H9 (cell line): Measurements from ENCODE around the gene GLDC. TPM values are rescaled to one million over a fixed set of nuclear protein-coding genes. Genes with fewer than 3 reads are reported as not detected.

Experiments
- DNase-seq: peaks from one replicate; pipeline ENCODE4 v3.0.0-alpha.2; 2017
- H2AFZ ChIP-seq: one replicate; pipeline ENCODE4 v1.6.1; 2013; ENCODE audit warnings: mild to moderate bottlenecking, low read length, control low read depth, moderate library complexity
- H2AK5ac ChIP-seq: 2 replicates; pipeline ENCODE4 v1.6.1; 2013; ENCODE audit warnings: low read length, control low read depth, mixed read lengths; ENCODE audit not compliant: insufficient read length
- H2BK120ac ChIP-seq: one replicate; pipeline ENCODE4 v1.6.1; 2013; ENCODE audit warnings: low read depth, mild to moderate bottlenecking, low read length, control low read depth, inconsistent platforms; ENCODE audit not compliant: poor library complexity, severe bottlenecking
- H2BK12ac ChIP-seq: 2 replicates; pipeline ENCODE4 v1.6.1; 2013; ENCODE audit warnings: low read length, control low read depth, mixed read lengths, low read depth; ENCODE audit not compliant: insufficient read length
- H2BK15ac ChIP-seq: 2 replicates; pipeline ENCODE4 v1.6.1; 2013; ENCODE audit warnings: low read depth, low read length, control low read depth
- H2BK20ac ChIP-seq: one replicate; pipeline ENCODE4 v1.6.1; 2013; ENCODE audit warnings: low read depth, mild to moderate bottlenecking, low read length, control low read depth, inconsistent platforms; ENCODE audit not compliant: poor library complexity, severe bottlenecking
- H2BK5ac ChIP-seq: 2 replicates; pipeline ENCODE4 v1.6.1; 2013; ENCODE audit warnings: low read length, control low read depth, mixed read lengths; ENCODE audit not compliant: insufficient read length
- H3K14ac ChIP-seq: 2 replicates; pipeline ENCODE4 v1.6.1; 2013; ENCODE audit warnings: low read length, control low read depth; ENCODE audit not compliant: insufficient read depth
- H3K18ac ChIP-seq: 2 replicates; pipeline ENCODE4 v1.6.1; 2013; ENCODE audit warnings: low read depth, mild to moderate bottlenecking, mixed read lengths, low read length, control low read depth; ENCODE audit not compliant: insufficient read length
- H3K23ac ChIP-seq: 2 replicates; pipeline ENCODE4 v1.6.1; 2013; ENCODE audit warnings: low read length, control low read depth, mixed read lengths, low read depth; ENCODE audit not compliant: insufficient read length
- H3K23me2 ChIP-seq: 2 replicates; pipeline ENCODE4 v1.6.1; 2013; ENCODE audit warnings: low read depth, mild to moderate bottlenecking, mixed read lengths, low read length, control low read depth; ENCODE audit not compliant: insufficient read length, poor library complexity, severe bottlenecking
- H3K27ac ChIP-seq: 2 replicates; pipeline ENCODE4 v1.5.1; 2013; ENCODE audit warnings: low read length, control low read depth, mixed read lengths, low read depth; ENCODE audit not compliant: insufficient read length
- H3K27me3 ChIP-seq: 2 replicates; pipeline ENCODE4 v1.6.1; 2013; ENCODE audit warnings: low read length, control low read depth, inconsistent platforms; ENCODE audit not compliant: insufficient read depth
- H3K4ac ChIP-seq: 2 replicates; pipeline ENCODE4 v1.6.1; 2013; ENCODE audit warnings: low read depth, mild to moderate bottlenecking, control low read depth, inconsistent platforms, low read length, moderate library complexity
- H3K4me1 ChIP-seq: 2 replicates; pipeline ENCODE4 v1.6.1; 2013; ENCODE audit warnings: low read length, control low read depth, inconsistent platforms; ENCODE audit not compliant: insufficient read depth
- H3K4me2 ChIP-seq: 2 replicates; pipeline ENCODE4 v1.6.1; 2013; ENCODE audit warnings: low read length, control low read depth, mixed read lengths; ENCODE audit not compliant: insufficient read length, insufficient read depth
- H3K56ac ChIP-seq: 2 replicates; pipeline ENCODE4 v1.6.1; 2013; ENCODE audit warnings: low read depth, mild to moderate bottlenecking, mixed read lengths, low read length, control low read depth; ENCODE audit not compliant: insufficient read length
- H3K79me1 ChIP-seq: 2 replicates; pipeline ENCODE4 v1.6.1; 2013; ENCODE audit warnings: low read depth, mild to moderate bottlenecking, moderate library complexity, low read length, control low read depth, inconsistent platforms; ENCODE audit not compliant: insufficient read depth, poor library complexity, severe bottlenecking
- H3K79me2 ChIP-seq: 2 replicates; pipeline ENCODE4 v1.6.1; 2013; ENCODE audit warnings: low read length, control low read depth, inconsistent platforms; ENCODE audit not compliant: insufficient read depth
- H3K9ac ChIP-seq: 2 replicates; pipeline ENCODE4 v1.6.1; 2013; ENCODE audit warnings: low read length, control low read depth, mixed read lengths; ENCODE audit not compliant: insufficient read length; ENCODE audit errors: extremely low read depth
- H3K9me3 ChIP-seq: one replicate; pipeline ENCODE4 v1.6.1; 2013; ENCODE audit warnings: low read depth, low read length, inconsistent platforms; ENCODE audit not compliant: control insufficient read depth
- H3T11ph ChIP-seq: one replicate; pipeline ENCODE4 v1.6.1; 2013; ENCODE audit warnings: mild to moderate bottlenecking, low read length, control low read depth, inconsistent platforms
- H4K20me1 ChIP-seq: one replicate; pipeline ENCODE4 v1.6.1; 2013; ENCODE audit not compliant: control insufficient read depth, insufficient read length, insufficient read depth
- H4K5ac ChIP-seq: 2 replicates; pipeline ENCODE4 v1.6.1; 2013; ENCODE audit warnings: low read depth, mild to moderate bottlenecking, mixed read lengths, low read length, control low read depth; ENCODE audit not compliant: insufficient read length
- H4K8ac ChIP-seq: replicated peaks from 2 replicates; pipeline ENCODE4 v1.6.1; 2013; ENCODE audit warnings: low read length, control low read depth, mixed read lengths, low read depth; ENCODE audit not compliant: insufficient read length
- H4K91ac ChIP-seq: 2 replicates; pipeline ENCODE4 v1.6.1; 2013; ENCODE audit warnings: low read depth, mild to moderate bottlenecking, moderate library complexity, mixed read lengths, low read length, control low read depth; ENCODE audit not compliant: insufficient read length
- H3K27ac Mint-ChIP-seq, 3 experiments: 2 replicates in 2 of 3; 3 replicates in 1 of 3; pipeline ENCODE4 v1.8.0; 2020 to 2021; ENCODE audit warnings: mixed read lengths in 3 of 3, mild to moderate bottlenecking in 1 of 3, moderate library complexity in 1 of 3
- H3K27me3 Mint-ChIP-seq: 2 replicates; pipeline ENCODE4 v1.8.0; 2021; ENCODE audit warnings: low read depth, mild to moderate bottlenecking, moderate library complexity, mixed read lengths
- H3K36me3 Mint-ChIP-seq, 3 experiments: 2 replicates in 2 of 3; 3 replicates in 1 of 3; pipeline ENCODE4 v1.8.0; 2020 to 2021; ENCODE audit warnings: low read depth in 3 of 3, mixed read lengths in 3 of 3; ENCODE audit not compliant: insufficient read depth in 1 of 3
- H3K4me1 Mint-ChIP-seq, 2 experiments: 2 replicates each; pipeline ENCODE4 v1.8.0; 2020; ENCODE audit warnings: mixed read lengths in 2 of 2
- H3K4me3 Mint-ChIP-seq, 2 experiments: 2 replicates in 1 of 2; 3 replicates in 1 of 2; pipeline ENCODE4 v1.8.0; 2020 to 2021; ENCODE audit warnings: mild to moderate bottlenecking in 2 of 2, mixed read lengths in 2 of 2, moderate library complexity in 1 of 2
- H3K9me3 Mint-ChIP-seq, 2 experiments: 2 replicates in 1 of 2; 3 replicates in 1 of 2; pipeline ENCODE4 v1.8.0; 2020; ENCODE audit warnings: mild to moderate bottlenecking in 2 of 2, mixed read lengths in 2 of 2, moderate library complexity in 1 of 2
- CTCF ChIP-seq: fragments of 200-600 bp; sonication (generic); conservative IDR thresholded peaks from 3 replicates; pipeline ENCODE4 v1.8.0; 2021; ENCODE audit warnings: antibody characterized with exemption, mild to moderate bottlenecking
- WGBS: extraction: QIAGEN DNeasy Blood & Tissue Kit; methylation state at CpG from one replicate; pipeline ENCODE4 v1.1.7; 2013; ENCODE audit warnings: missing lambda C conversion rate, low lambda C conversion rate, mixed read lengths; ENCODE audit not compliant: insufficient read length; ENCODE audit errors: extremely low coverage; 5-methylcytosine and 5-hydroxymethylcytosine counted together
- total RNA-seq: library from RNA; stranded (reverse); gene quantifications from 2 replicates; pipeline ENCODE4 v1.2.1, GENCODE V29; 2021

GLDC gene
- total RNA-seq, 1 experiment from 2014 or later = 74.4 TPM

GRCh38 chr9:6641561-6641960, 4.0 kb downstream of the GLDC start:
- H2BK15ac ChIP-seq = no peak overlapping the region
- no peak overlapping the region for H3K27ac Mint-ChIP-seq
- H2BK20ac ChIP-seq = no peak overlapping the region
- H3K18ac ChIP-seq = no peak overlapping the region
- H3K4ac ChIP-seq = no peak overlapping the region
- peaks cover 4 to 21% (median 16%) of the 10 kb centered on the region in 3 experiments; a peak in 6 of 7 replicates for H3K36me3 Mint-ChIP-seq
- no peak overlapping the region for H3K14ac ChIP-seq
- no peak overlapping the region for H3T11ph ChIP-seq
- no peak overlapping the region for H4K5ac ChIP-seq
- TF ChIP-seq CTCF = no peak
- H3K9me3 Mint-ChIP-seq = no peaks in the 10 kb centered on the region
- peaks cover 28% of the 10 kb centered on the region; the same call in 1 of the 2 replicates for H3K79me2 ChIP-seq
- H3K23ac ChIP-seq = no peak overlapping the region
- no peak overlapping the region for H2AK5ac ChIP-seq
- H3K4me1 Mint-ChIP-seq = peaks cover 27 to 31% of the 10 kb centered on the region in 2 experiments
- H3K4me1 ChIP-seq = 0 out of 2 replicates have a peak, but pooled peaks cover 2% of the 10 kb centered on the region
- peaks cover 11% of the 10 kb centered on the region for H3K27me3 Mint-ChIP-seq
- H3K9ac ChIP-seq = no peak overlapping the region
- no peak overlapping the region for H4K91ac ChIP-seq
- no peak overlapping the region for H2AFZ ChIP-seq
- H3K9me3 ChIP-seq = no peaks in the 10 kb centered on the region
- no peak overlapping the region for H2BK5ac ChIP-seq
- H2BK12ac ChIP-seq = no peak overlapping the region
- H3K23me2 ChIP-seq = peaks cover 10% of the 10 kb centered on the region
- WGBS = no CpG with 5 or more reads among the region's 2 CpGs
- H3K27ac ChIP-seq = no peak overlapping the region
- no peak for DNase-seq
- no peak overlapping the region for H3K4me3 Mint-ChIP-seq
- H3K56ac ChIP-seq = no peak overlapping the region
- H2BK120ac ChIP-seq = no peak overlapping the region
- H4K20me1 ChIP-seq = no peaks in the 10 kb centered on the region
- peaks cover 11% of the 10 kb centered on the region for H3K79me1 ChIP-seq
- no peaks in the 10 kb centered on the region for H3K27me3 ChIP-seq
- H4K8ac ChIP-seq = no peak overlapping the region
- H3K4me2 ChIP-seq = no peak overlapping the region
